ENCODE data around the gene UBXN4. TPM values are rescaled to one million over a fixed set of nuclear protein-coding genes. Genes with fewer than 3 reads are reported as not detected.
"Not testable (repeated sequence)": the region's sequence is repeated elsewhere in the genome, so short reads cannot be mapped to it uniquely, and the experiment has no call there.

The UBXN4 gene
- total RNA-seq, 1 donor from 2014 or later, result 94.3 TPM

DNA sequence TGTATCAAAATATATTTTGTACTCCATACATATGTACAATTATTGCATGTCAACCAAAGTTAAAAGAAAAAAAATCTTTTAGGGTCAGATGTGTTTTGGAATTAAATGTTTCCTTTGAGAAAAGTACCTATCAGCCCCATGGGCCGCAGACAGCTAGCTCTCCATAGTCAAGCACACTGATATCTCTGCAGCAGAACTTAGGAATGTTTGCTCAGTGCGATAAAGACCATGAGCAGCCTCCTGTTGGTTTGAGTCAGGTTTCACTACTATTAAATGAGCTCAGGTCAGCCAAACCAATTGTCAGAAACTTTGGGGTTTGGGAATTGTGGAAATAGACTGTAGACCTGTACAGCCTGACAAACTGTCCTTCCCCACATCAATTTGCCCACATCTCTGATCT, 61.6 kb downstream of the UBXN4 start:
- Mint-ChIP-seq H3K9me3 (peaks cover 16% of the 10 kb centered on the region), H3K4me3 (no peak overlapping the region), H3K36me3 (no peaks in the 10 kb centered on the region), H3K27me3 (ENCODE audit: insufficient read depth, low read depth) (peaks cover 5% of the 10 kb centered on the region), H3K27ac (no peak overlapping the region), H3K4me1 (no peaks in the 10 kb centered on the region)
- no peaks in the 10 kb centered on the region for H3K27me3 ChIP-seq
- no peaks in the 10 kb centered on the region for H3K79me2 ChIP-seq (ENCODE audit: low read depth)
- H3K4me2 ChIP-seq, result no peak overlapping the region
- no peak overlapping the region for H3K27ac ChIP-seq
- H3K4me1 ChIP-seq, result no peaks in the 10 kb centered on the region
- H3K9me3 ChIP-seq (ENCODE audit: low read depth), result no peaks in the 10 kb centered on the region
- H3F3A ChIP-seq (ENCODE audit: low read depth), result no peaks in the 10 kb centered on the region
- no peaks in the 10 kb centered on the region for H3K36me3 ChIP-seq
- H2AFZ ChIP-seq (replicated peaks), result no peak overlapping the region
- no peaks in the 10 kb centered on the region for H4K20me1 ChIP-seq (ENCODE audit: low read depth)
- no peak overlapping the region for H3K9ac ChIP-seq
- TF ChIP-seq EZH2phosphoT487 (IDR thresholded peaks at IDR 0.05), result no peak
- no peak for TF ChIP-seq EZH2 (IDR thresholded peaks at IDR 0.05)
- TF ChIP-seq, protein P1, sequence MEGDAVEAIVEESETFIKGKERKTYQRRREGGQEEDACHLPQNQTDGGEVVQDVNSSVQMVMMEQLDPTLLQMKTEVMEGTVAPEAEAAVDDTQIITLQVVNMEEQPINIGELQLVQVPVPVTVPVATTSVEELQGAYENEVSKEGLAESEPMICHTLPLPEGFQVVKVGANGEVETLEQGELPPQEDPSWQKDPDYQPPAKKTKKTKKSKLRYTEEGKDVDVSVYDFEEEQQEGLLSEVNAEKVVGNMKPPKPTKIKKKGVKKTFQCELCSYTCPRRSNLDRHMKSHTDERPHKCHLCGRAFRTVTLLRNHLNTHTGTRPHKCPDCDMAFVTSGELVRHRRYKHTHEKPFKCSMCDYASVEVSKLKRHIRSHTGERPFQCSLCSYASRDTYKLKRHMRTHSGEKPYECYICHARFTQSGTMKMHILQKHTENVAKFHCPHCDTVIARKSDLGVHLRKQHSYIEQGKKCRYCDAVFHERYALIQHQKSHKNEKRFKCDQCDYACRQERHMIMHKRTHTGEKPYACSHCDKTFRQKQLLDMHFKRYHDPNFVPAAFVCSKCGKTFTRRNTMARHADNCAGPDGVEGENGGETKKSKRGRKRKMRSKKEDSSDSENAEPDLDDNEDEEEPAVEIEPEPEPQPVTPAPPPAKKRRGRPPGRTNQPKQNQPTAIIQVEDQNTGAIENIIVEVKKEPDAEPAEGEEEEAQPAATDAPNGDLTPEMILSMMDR (IDR thresholded peaks at IDR 0.05), result no peak
- H3K4me3 ChIP-seq, result no peak overlapping the region
- no peak for DNase-seq (ENCODE audit: low spot score)

DNA sequence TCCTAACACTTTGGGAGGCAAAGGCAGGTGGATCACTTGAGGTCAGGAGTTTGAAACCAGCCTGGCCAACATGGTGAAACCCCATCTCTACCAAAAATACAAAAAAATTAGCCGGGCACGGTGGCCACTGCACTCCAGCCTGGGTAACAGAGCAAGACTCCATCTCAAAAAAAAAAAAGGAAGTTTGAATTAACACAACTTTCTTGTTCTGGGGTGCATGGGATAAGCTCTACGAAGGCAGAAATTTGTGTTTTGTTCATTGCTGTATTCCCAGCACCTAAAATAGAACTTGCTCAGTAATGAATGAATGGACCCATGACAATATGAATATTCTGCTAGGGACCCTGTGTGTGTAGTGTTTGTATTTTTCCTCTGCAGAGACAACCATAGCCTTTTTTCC, 66.2 kb downstream of the UBXN4 start:
- not testable (repeated sequence) for H3F3A ChIP-seq (ENCODE audit: low read depth); H3K9me3 ChIP-seq (ENCODE audit: low read depth); H3K4me2 ChIP-seq; H3K4me1 Mint-ChIP-seq; H3K9me3 Mint-ChIP-seq; H3K79me2 ChIP-seq (ENCODE audit: low read depth); H3K4me3 Mint-ChIP-seq; H3K9ac ChIP-seq; H4K20me1 ChIP-seq (ENCODE audit: low read depth); H3K27ac ChIP-seq; H3K27me3 Mint-ChIP-seq (ENCODE audit: insufficient read depth, low read depth); H3K27me3 ChIP-seq; DNase-seq (ENCODE audit: low spot score); H3K36me3 Mint-ChIP-seq; H3K27ac Mint-ChIP-seq; H3K4me1 ChIP-seq; H2AFZ ChIP-seq (replicated peaks); H3K4me3 ChIP-seq; H3K36me3 ChIP-seq

DNA sequence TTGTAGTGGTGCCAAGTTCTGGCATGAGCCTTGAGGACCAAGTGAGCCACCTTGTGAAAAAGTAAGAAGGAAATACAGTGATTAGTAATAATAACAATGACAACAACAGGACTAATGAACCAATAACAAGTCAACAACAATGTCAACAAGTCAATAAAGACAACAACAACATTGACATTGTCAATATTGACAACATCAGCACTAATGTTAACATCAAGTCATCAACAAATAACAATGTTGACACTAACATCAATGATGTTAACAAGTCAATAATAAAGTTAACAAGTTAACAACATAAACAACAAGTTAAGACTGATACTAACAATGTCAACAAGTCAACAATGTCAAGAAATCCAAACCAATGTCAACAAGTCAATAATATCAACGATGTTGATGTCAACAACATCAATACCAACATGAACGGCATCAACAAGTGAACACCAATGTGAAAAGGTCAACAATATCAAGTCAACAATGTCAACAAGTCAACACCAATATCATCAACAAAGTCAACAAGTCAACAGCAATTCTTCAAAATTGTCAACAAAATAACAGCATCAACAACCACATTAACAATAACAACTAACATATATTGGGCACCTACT, 71.4 kb downstream of the UBXN4 start:
- no peaks in the 10 kb centered on the region for H3K79me2 ChIP-seq (ENCODE audit: low read depth)
- no peaks in the 10 kb centered on the region for H3K9me3 ChIP-seq (ENCODE audit: low read depth)
- H3K9ac ChIP-seq, result no peak overlapping the region
- no peaks in the 10 kb centered on the region for H4K20me1 ChIP-seq (ENCODE audit: low read depth)
- no peaks in the 10 kb centered on the region for H3K36me3 ChIP-seq
- H3K27me3 Mint-ChIP-seq (ENCODE audit: insufficient read depth, low read depth), result peaks cover 9% of the 10 kb centered on the region
- H3K4me3 ChIP-seq, result no peak overlapping the region
- no peak overlapping the region for H3K27ac Mint-ChIP-seq
- no peaks in the 10 kb centered on the region for H3K4me1 ChIP-seq
- H2AFZ ChIP-seq (replicated peaks), result no peak overlapping the region
- no peak overlapping the region for H3K4me2 ChIP-seq
- H3K4me1 Mint-ChIP-seq, result no peaks in the 10 kb centered on the region
- H3F3A ChIP-seq (ENCODE audit: low read depth), result no peaks in the 10 kb centered on the region
- TF ChIP-seq EZH2phosphoT487 (IDR thresholded peaks at IDR 0.05), result no peak
- TF ChIP-seq, protein P1 (IDR thresholded peaks at IDR 0.05), result no peak
- TF ChIP-seq EZH2 (IDR thresholded peaks at IDR 0.05), result no peak
- no peak for DNase-seq (ENCODE audit: low spot score)
- H3K4me3 Mint-ChIP-seq, result no peak overlapping the region
- H3K27ac ChIP-seq, result no peak overlapping the region
- no peaks in the 10 kb centered on the region for H3K27me3 ChIP-seq
- H3K36me3 Mint-ChIP-seq, result peaks cover 3% of the 10 kb centered on the region
- H3K9me3 Mint-ChIP-seq, result peaks cover 5% of the 10 kb centered on the region

DNA sequence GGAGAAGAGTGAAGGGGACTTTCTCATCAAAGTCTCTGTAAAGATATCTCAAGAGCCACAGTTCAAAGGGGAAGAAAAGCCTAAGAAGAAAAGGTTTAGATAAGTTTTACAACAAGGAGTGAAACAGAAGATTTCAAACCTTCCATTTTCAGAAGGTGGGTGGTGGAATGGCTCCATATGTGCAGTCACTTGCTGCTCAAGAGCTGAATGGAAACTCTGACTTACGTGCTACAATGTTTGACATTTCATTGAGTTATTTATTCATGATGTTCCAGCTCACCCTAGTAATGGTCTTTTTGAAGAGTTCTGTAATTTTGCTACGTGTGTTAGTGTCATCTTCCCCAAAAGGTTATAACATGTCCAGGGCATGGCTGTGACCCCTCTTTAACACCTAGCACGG, 73.6 kb downstream of the UBXN4 start:
- no peak overlapping the region for H2AFZ ChIP-seq (replicated peaks)
- H3K27ac ChIP-seq, result no peak overlapping the region
- H3K27me3 ChIP-seq, result no peaks in the 10 kb centered on the region
- no peak overlapping the region for H3K4me3 Mint-ChIP-seq
- H3K9ac ChIP-seq, result no peak overlapping the region
- H3K4me1 Mint-ChIP-seq, result peaks cover under 1% of the 10 kb centered on the region
- H4K20me1 ChIP-seq (ENCODE audit: low read depth), result no peaks in the 10 kb centered on the region
- H3K27ac Mint-ChIP-seq, result no peak overlapping the region
- H3K27me3 Mint-ChIP-seq (ENCODE audit: insufficient read depth, low read depth), result peaks cover 11% of the 10 kb centered on the region
- H3K36me3 Mint-ChIP-seq, result peaks cover 3% of the 10 kb centered on the region
- H3K4me1 ChIP-seq, result no peaks in the 10 kb centered on the region
- TF ChIP-seq, protein P1 (IDR thresholded peaks at IDR 0.05), result no peak
- TF ChIP-seq EZH2 (IDR thresholded peaks at IDR 0.05), result no peak
- TF ChIP-seq EZH2phosphoT487 (IDR thresholded peaks at IDR 0.05), result no peak
- H3K4me3 ChIP-seq, result no peak overlapping the region
- no peaks in the 10 kb centered on the region for H3F3A ChIP-seq (ENCODE audit: low read depth)
- no peaks in the 10 kb centered on the region for H3K9me3 ChIP-seq (ENCODE audit: low read depth)
- no peak overlapping the region for H3K4me2 ChIP-seq
- H3K9me3 Mint-ChIP-seq, result no peaks in the 10 kb centered on the region
- no peaks in the 10 kb centered on the region for H3K36me3 ChIP-seq
- no peaks in the 10 kb centered on the region for H3K79me2 ChIP-seq (ENCODE audit: low read depth)
- no peak for DNase-seq (ENCODE audit: low spot score)
